Measurements from ENCODE around the gene TMEM131.
"Not testable (repeated sequence)": the region's sequence is repeated elsewhere in the genome, so short reads cannot be mapped to it uniquely, and the experiment has no call there.

Gene TMEM131

GRCh38 chr2:97718051-97718882 lies 277.5 kb downstream of the TMEM131 start:
- no peak for DNase-seq

- no peak for DNase-seq
Observed at GRCh38 chr2:97717613-97717995, 278.1 kb downstream of the TMEM131 start.

GRCh38 chr2:97716695-97717612 lies 278.8 kb downstream of the TMEM131 start:
- DNase-seq, result no peak

- DNase-seq, result no peak
Observed at GRCh38 chr2:97715951-97716694, 279.6 kb downstream of the TMEM131 start.

GRCh38 chr2:97714950-97715652 lies 280.6 kb downstream of the TMEM131 start:
- DNase-seq, result no peak

- DNase-seq, result no peak
Observed at GRCh38 chr2:97714084-97714949, 281.4 kb downstream of the TMEM131 start.

GRCh38 chr2:97713296-97714083 lies 282.3 kb downstream of the TMEM131 start, which contains the start of gene ZAP70:
Gene ZAP70 (plus strand): TSS chr2:97713576. CDS start chr2:97724037, 10,461 bp downstream.
- DNase-seq, result no peak

GRCh38 chr2:97712693-97713295 lies 283.0 kb downstream of the TMEM131 start:
- DNase-seq, result no peak

- DNase-seq, result not testable (repeated sequence)
Observed at GRCh38 chr2:97712175-97712574, 283.6 kb downstream of the TMEM131 start.

- DNase-seq, result no peak
Observed at GRCh38 chr2:97711394-97711711, 284.4 kb downstream of the TMEM131 start.

GRCh38 chr2:97708608-97709007 lies 287.1 kb downstream of the TMEM131 start:
- DNase-seq, result no peak

- no peak for DNase-seq
Observed at GRCh38 chr2:97708048-97708380, 287.7 kb downstream of the TMEM131 start.

GRCh38 chr2:97707362-97708047 lies 288.2 kb downstream of the TMEM131 start:
- DNase-seq, result no peak

GRCh38 chr2:97706708-97707345 lies 288.9 kb downstream of the TMEM131 start:
- DNase-seq, result no peak

Measured in fibroblast of skin of scalp (primary cell).